HG03342 (cell line): ENCODE data around the gene DUSP16.
"Not testable (repeated sequence)": the region's sequence is repeated elsewhere in the genome, so short reads cannot be mapped to it uniquely, and the experiment has no call there.

ENCODE experiments used
- ATAC-seq: cut with Tn5 transposase; IDR thresholded peaks from one replicate; pipeline ENCODE4 v1.9.1; 2021; ENCODE audit warnings: mild to moderate bottlenecking, moderate library complexity; ENCODE audit not compliant: unreplicated experiment

The DUSP16 gene

GRCh38 chr12:12585115-12585863 lies 22.6 kb upstream of the DUSP16 start:
- ATAC-seq: no peak

GRCh38 chr12:12583510-12584178 lies 21.0 kb upstream of the DUSP16 start:
- no peak for ATAC-seq

- peak; percentile 91 for ATAC-seq
Observed at GRCh38 chr12:12582895-12583303, 20.2 kb upstream of the DUSP16 start.

- peak; percentile 39 for ATAC-seq
Observed at GRCh38 chr12:12582193-12582881, 19.7 kb upstream of the DUSP16 start.

GRCh38 chr12:12580716-12581115 lies 18.1 kb upstream of the DUSP16 start:
- ATAC-seq: not testable (repeated sequence)

- no peak for ATAC-seq
Observed at GRCh38 chr12:12577786-12578185, 15.1 kb upstream of the DUSP16 start.

- no peak for ATAC-seq
Observed at GRCh38 chr12:12572659-12573058, 10.0 kb upstream of the DUSP16 start.

- not testable (repeated sequence) for ATAC-seq
Observed at GRCh38 chr12:12565971-12566370, 3.3 kb upstream of the DUSP16 start.

- no peak for ATAC-seq
Observed at GRCh38 chr12:12564911-12565310, 2.2 kb upstream of the DUSP16 start.

- ATAC-seq: no peak
Observed at GRCh38 chr12:12563290-12563928, 746 bp upstream of the DUSP16 start.

GRCh38 chr12:12562016-12562483 lies 613 bp downstream of the DUSP16 start:
- no peak for ATAC-seq

GRCh38 chr12:12561371-12562015 lies 1.2 kb downstream of the DUSP16 start:
- ATAC-seq: no peak

GRCh38 chr12:12560587-12561370 lies 1.9 kb downstream of the DUSP16 start:
- no peak for ATAC-seq

GRCh38 chr12:12559719-12560296 lies 2.9 kb downstream of the DUSP16 start:
- no peak for ATAC-seq

- ATAC-seq: no peak
Observed at GRCh38 chr12:12558291-12558690, 4.4 kb downstream of the DUSP16 start.

- no peak for ATAC-seq
Observed at GRCh38 chr12:12557733-12558132, 4.9 kb downstream of the DUSP16 start.

- ATAC-seq: no peak
Observed at GRCh38 chr12:12555656-12556055, 7.0 kb downstream of the DUSP16 start.

GRCh38 chr12:12553208-12553785 lies 9.4 kb downstream of the DUSP16 start:
- ATAC-seq: no peak

- ATAC-seq: no peak
Observed at GRCh38 chr12:12551115-12551514, 11.5 kb downstream of the DUSP16 start.
